K562 (cell line): Measurements from ENCODE around the gene GRIK3. TPM values are rescaled to one million over a fixed set of nuclear protein-coding genes. Genes with fewer than 3 reads are reported as not detected.

ENCODE experiments used
- ATAC-seq: fragments of 200-7000 bp; cut with Tn5 transposase; 3 replicates; pipeline ENCODE4 v1.9.1; 2020; ENCODE audit warnings: moderate library complexity
- BruUV-seq: library from RNA; stranded (reverse); fragments of 400-500 nt; replicated peaks from 2 replicates; lab custom pipeline; 2021; lab: Mats Ljungman, UMichigan
- CTCF ChIA-PET: fragments of 300-600 bp; formaldehyde crosslinking; extraction: SDS; loops from one replicate; lab custom pipeline; 2021; ENCODE audit warnings: low intra/inter-chr PET ratio; lab: Yijun Ruan, JAX
- POLR2A ChIA-PET: fragments of 300-600, 350-650 bp; sonication (Branson Sonifier 250); formaldehyde crosslinking; extraction: SDS; loops from one replicate; lab custom pipeline; 2021; ENCODE audit warnings: antibody characterized with exemption, inconsistent platforms; lab: Yijun Ruan, JAX
- DNase-seq, 4 experiments: peaks; one replicate each; pipeline versions ENCODE4 v3.0.0 to v3.0.0-alpha.2; 2011 to 2018; ENCODE audit warnings: low spot score in 3 of 4, mixed read lengths in 3 of 4; ENCODE audit errors: extremely low read depth in 1 of 4
- FAIRE-seq: peaks from 2 replicates; lab custom pipeline; 2011; peaks lifted over from hg19 to GRCh38; lab: Jason Lieb, UNC
- H2AFZ ChIP-seq: 2 replicates; pipeline ENCODE4 v1.6.0; 2011; ENCODE audit warnings: low read depth, low read length, control low read depth, inconsistent platforms
- H3K27ac ChIP-seq: fragments of 200-600 bp; 3 replicates; pipeline ENCODE4 v1.8.0; 2011; ENCODE audit warnings: low read depth, mild to moderate bottlenecking, control low read depth, inconsistent platforms, low read length, moderate library complexity, mixed read lengths; ENCODE audit errors: extremely low read depth
- H3K27me3 ChIP-seq, 2 experiments: fragments of 300-600 bp in 1 of 2; 2 replicates in 1 of 2; 3 replicates in 1 of 2; pipeline versions ENCODE4 v1.6.0 to v1.8.0; 2011; ENCODE audit warnings: inconsistent platforms in 2 of 2, low read length in 2 of 2, mild to moderate bottlenecking in 1 of 2, mixed read lengths in 1 of 2, moderate library complexity in 1 of 2; ENCODE audit not compliant: control insufficient read depth in 2 of 2, insufficient read depth in 2 of 2
- H3K36me3 ChIP-seq: fragments of 300-600 bp; 3 replicates; pipeline ENCODE4 v1.8.0; 2011; ENCODE audit warnings: mild to moderate bottlenecking, low read length, inconsistent platforms; ENCODE audit not compliant: control insufficient read depth, insufficient read depth
- H3K4me1 ChIP-seq, 2 experiments: fragments of 200-600 bp in 1 of 2; replicated peaks in 1 of 2; 2 replicates in 1 of 2; 3 replicates in 1 of 2; pipeline versions ENCODE4 v1.5.1 to v1.8.0; 2011; ENCODE audit warnings: inconsistent platforms in 2 of 2, low read length in 2 of 2, mild to moderate bottlenecking in 1 of 2, mixed read lengths in 1 of 2, moderate library complexity in 1 of 2; ENCODE audit not compliant: control insufficient read depth in 2 of 2, insufficient read depth in 2 of 2
- H3K4me2 ChIP-seq: 2 replicates; pipeline ENCODE4 v1.6.1; 2011; ENCODE audit warnings: low read length, control low read depth, inconsistent platforms, mixed read lengths; ENCODE audit not compliant: insufficient read depth
- H3K4me3 ChIP-seq: fragments of 200-600 bp; sonication (generic), shearing (Covaris generic); 2 replicates; pipeline ENCODE4 v1.5.1; 2016; ENCODE audit warnings: control low read depth, inconsistent platforms
- H3K79me2 ChIP-seq: fragments of 200-600 bp; 3 replicates; pipeline ENCODE4 v1.8.0; 2011; ENCODE audit warnings: low read length, inconsistent platforms; ENCODE audit not compliant: control insufficient read depth, insufficient read depth
- H3K9ac ChIP-seq, 2 experiments: 2 replicates each; pipeline versions ENCODE4 v1.6.0 to v1.6.1; 2011; ENCODE audit warnings: low read depth in 2 of 2, low read length in 2 of 2, control low read depth in 1 of 2, inconsistent platforms in 1 of 2, mild to moderate bottlenecking in 1 of 2, mixed read lengths in 1 of 2; ENCODE audit not compliant: insufficient read depth in 1 of 2
- H3K9me1 ChIP-seq: one replicate; pipeline ENCODE4 v1.6.0; 2011; ENCODE audit warnings: inconsistent platforms, mild to moderate bottlenecking, low read length, moderate library complexity; ENCODE audit not compliant: control insufficient read depth, insufficient read depth
- H3K9me3 ChIP-seq: replicated peaks from 2 replicates; pipeline ENCODE4 v1.5.1; 2011; ENCODE audit warnings: low read depth, low read length, inconsistent platforms; ENCODE audit not compliant: control insufficient read depth, insufficient read depth
- H4K20me1 ChIP-seq: replicated peaks from 2 replicates; pipeline ENCODE4 v1.6.1; 2011; ENCODE audit warnings: low read length, inconsistent platforms, mixed read lengths; ENCODE audit not compliant: control insufficient read depth, insufficient read depth
- BACH1 ChIP-seq: fragments of 200-800 bp; sonication (Bioruptor generic); IDR thresholded peaks from 2 replicates; pipeline ENCODE4 v1.6.1; 2016; ENCODE audit warnings: missing genetic modification characterization, missing compliant biosample characterization
- EHMT2 ChIP-seq: fragments of 450-650 bp; IDR thresholded peaks from 2 replicates; pipeline ENCODE4 v1.6.1; 2018; ENCODE audit warnings: antibody characterized with exemption
- EP400 ChIP-seq: fragments of 450-650 bp; IDR thresholded peaks from 2 replicates; pipeline ENCODE4 v1.6.1; 2017; ENCODE audit warnings: antibody characterized with exemption, mild to moderate bottlenecking, moderate library complexity
- NCOR1 ChIP-seq: fragments of 450-650 bp; IDR thresholded peaks from 2 replicates; pipeline ENCODE4 v1.6.1; 2016; ENCODE audit warnings: mild to moderate bottlenecking, moderate library complexity
- PCBP1 ChIP-seq: fragments of 200-400 bp; formaldehyde crosslinking; IDR thresholded peaks from 2 replicates; pipeline ENCODE4 v1.6.1; 2018; ENCODE audit warnings: mild to moderate bottlenecking, low read depth, low read length; ENCODE audit not compliant: poor library complexity, severe bottlenecking
- POLR2AphosphoS5 ChIP-seq: IDR thresholded peaks from 2 replicates; pipeline ENCODE4 v1.6.1; 2011; ENCODE audit warnings: mild to moderate bottlenecking, low read depth, low read length, moderate library complexity; ENCODE audit not compliant: control insufficient read depth, insufficient read depth
- RBM25 ChIP-seq: fragments of 200-400 bp; formaldehyde crosslinking; IDR thresholded peaks from 2 replicates; pipeline ENCODE4 v1.6.1; 2018; ENCODE audit warnings: low read length, low read depth, moderate library complexity; ENCODE audit not compliant: severe bottlenecking
- ZNF589 ChIP-seq: fragments of 200-800 bp; sonication (Bioruptor generic); IDR thresholded peaks from 2 replicates; pipeline ENCODE4 v1.6.1; 2016; ENCODE audit warnings: low read depth, missing genetic modification characterization, missing compliant biosample characterization
- ZNF695 ChIP-seq: fragments of 450-650 bp; formaldehyde crosslinking; IDR thresholded peaks from 2 replicates; pipeline ENCODE4 v1.4.0; 2020; ENCODE audit warnings: mild to moderate bottlenecking, moderate library complexity
- ZNF780A ChIP-seq: fragments of 250-450 bp; sonication (Bioruptor Pico); IDR thresholded peaks from 2 replicates; pipeline ENCODE4 v1.5.0; 2021; ENCODE audit warnings: mild to moderate bottlenecking
- WGBS: fragments of 100-300 bp; shearing (Covaris generic); methylation state at CpG from one replicate; pipeline ENCODE4 v1.1.6; 2016; ENCODE audit warnings: low coverage, mixed read lengths; ENCODE audit not compliant: insufficient coverage; ENCODE audit errors: missing lambda C conversion rate; 5-methylcytosine and 5-hydroxymethylcytosine counted together
- in situ Hi-C: fragments of 300-500 bp; cut with MboI; formaldehyde crosslinking; loops from 4 replicates; pipeline ENCODE4 v1.15.0; 2018; ENCODE audit warnings: inconsistent platforms, mixed read lengths
- intact Hi-C: fragments of 100-400 bp; cut with micrococcal nuclease; formaldehyde crosslinking; loops from 2 replicates; pipeline ENCODE4 v1.14.2; 2022
- polyA plus RNA-seq, 8 experiments: library from polyadenylated mRNA; depleted of rRNA in 4 of 8; stranded (reverse) in 5 of 8; unstranded in 3 of 8; fragments of >200 nt; fragmentation: Nextera tagmentation in 2 of 8; fragmentation: Illumina TruSeq in 1 of 8; extraction: Ambion mirVana in 2 of 8; extraction: Trizol in 1 of 8; gene quantifications; 2 replicates each; pipeline versions ENCODE4 v1.2.1 to v1.2.3, GENCODE V29; 2011 to 2014; ENCODE audit warnings: inconsistent platforms in 1 of 8, missing spikeins in 1 of 8
- total RNA-seq, 7 experiments: library from RNA; depleted of rRNA in 6 of 7; stranded (reverse); fragments of >200 nt in 6 of 7; fragmentation: Illumina TruSeq in 2 of 7; extraction: Trizol in 2 of 7; gene quantifications; 2 replicates each; pipeline versions ENCODE4 v1.2.1 to v1.2.3, GENCODE V29; 2011 to 2021; ENCODE audit warnings: low replicate concordance in 1 of 7
- TF ChIP-seq, protein P1 (sequence below): fragments of 150-350 bp; IDR thresholded peaks from 2 replicates; pipeline ENCODE4 v1.6.1; 2014; ENCODE audit warnings: low read depth, mild to moderate bottlenecking, low read length, borderline replicate concordance
- TF ChIP-seq, protein P2 (sequence below): fragments of 250-450 bp; sonication (Bioruptor Pico); IDR thresholded peaks from 2 replicates; pipeline ENCODE4 v1.8.0; 2022; ENCODE audit warnings: moderate library complexity, mild to moderate bottlenecking, inconsistent platforms

The GRIK3 gene
- total and polyA plus RNA-seq, 9 of the 15 experiments (the other 6 are each of a cell fraction or from before 2014, with no cell fraction given): not detected

DNA sequence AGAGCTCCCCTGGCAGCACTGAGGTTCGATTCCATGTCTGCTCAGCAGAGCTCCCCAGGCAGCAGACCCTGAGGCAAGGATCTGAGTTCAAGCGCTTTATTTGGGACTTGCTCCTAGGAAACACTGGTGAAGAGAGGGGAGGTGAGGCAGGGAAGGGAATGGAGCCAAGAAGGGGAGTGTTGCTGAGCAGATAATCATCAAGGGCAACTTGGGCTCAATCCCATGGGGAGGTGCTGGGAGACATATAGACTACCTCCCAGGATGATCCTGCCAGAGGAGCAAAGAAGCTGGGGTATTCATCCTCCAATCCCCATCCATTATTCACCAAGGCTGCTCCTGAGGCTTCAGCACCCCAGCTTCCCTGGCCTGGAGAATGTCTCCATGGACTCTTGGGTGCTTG is 47.0 kb downstream of the GRIK3 start:
- Histone ChIP-seq H3K9me3 (no peaks in the 10 kb centered on the region), H3K27me3 (peaks cover 0 to 46% of the 10 kb centered on the region in 2 experiments; a peak in 4 of 5 replicates), H3K4me2 (no peak overlapping the region), H3K9me1 (no peaks in the 10 kb centered on the region), H4K20me1 (peaks cover 27% of the 10 kb centered on the region), H3K79me2 (no peaks in the 10 kb centered on the region), H3K4me3 (no peak overlapping the region), H3K9ac (no peak overlapping the region), H3K27ac (no peak overlapping the region), H2AFZ (no peak overlapping the region), H3K36me3 (no peaks in the 10 kb centered on the region), H3K4me1 (no peaks in the 10 kb centered on the region)
- 0% methylated on average over 2 of the region's 2 CpGs for WGBS
- DNase-seq (no peak), FAIRE-seq (no peak), ATAC-seq (no peak)
- no TSS peak for BruUV-seq
- POLR2A ChIA-PET: interaction anchor here (1.3 kb wide), 1 partner anchor 9 kb away, joined by 3 read pairs; no protein-coding TSS in a partner anchor
- TF ChIP-seq, protein P1, sequence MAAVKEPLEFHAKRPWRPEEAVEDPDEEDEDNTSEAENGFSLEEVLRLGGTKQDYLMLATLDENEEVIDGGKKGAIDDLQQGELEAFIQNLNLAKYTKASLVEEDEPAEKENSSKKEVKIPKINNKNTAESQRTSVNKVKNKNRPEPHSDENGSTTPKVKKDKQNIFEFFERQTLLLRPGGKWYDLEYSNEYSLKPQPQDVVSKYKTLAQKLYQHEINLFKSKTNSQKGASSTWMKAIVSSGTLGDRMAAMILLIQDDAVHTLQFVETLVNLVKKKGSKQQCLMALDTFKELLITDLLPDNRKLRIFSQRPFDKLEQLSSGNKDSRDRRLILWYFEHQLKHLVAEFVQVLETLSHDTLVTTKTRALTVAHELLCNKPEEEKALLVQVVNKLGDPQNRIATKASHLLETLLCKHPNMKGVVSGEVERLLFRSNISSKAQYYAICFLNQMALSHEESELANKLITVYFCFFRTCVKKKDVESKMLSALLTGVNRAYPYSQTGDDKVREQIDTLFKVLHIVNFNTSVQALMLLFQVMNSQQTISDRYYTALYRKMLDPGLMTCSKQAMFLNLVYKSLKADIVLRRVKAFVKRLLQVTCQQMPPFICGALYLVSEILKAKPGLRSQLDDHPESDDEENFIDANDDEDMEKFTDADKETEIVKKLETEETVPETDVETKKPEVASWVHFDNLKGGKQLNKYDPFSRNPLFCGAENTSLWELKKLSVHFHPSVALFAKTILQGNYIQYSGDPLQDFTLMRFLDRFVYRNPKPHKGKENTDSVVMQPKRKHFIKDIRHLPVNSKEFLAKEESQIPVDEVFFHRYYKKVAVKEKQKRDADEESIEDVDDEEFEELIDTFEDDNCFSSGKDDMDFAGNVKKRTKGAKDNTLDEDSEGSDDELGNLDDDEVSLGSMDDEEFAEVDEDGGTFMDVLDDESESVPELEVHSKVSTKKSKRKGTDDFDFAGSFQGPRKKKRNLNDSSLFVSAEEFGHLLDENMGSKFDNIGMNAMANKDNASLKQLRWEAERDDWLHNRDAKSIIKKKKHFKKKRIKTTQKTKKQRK: no peak
- TF ChIP-seq NCOR1: no peak
- no peak for TF ChIP-seq EP400
- no peak for TF ChIP-seq ZNF780A (CRISPR knock-in tag)
- TF ChIP-seq EHMT2: no peak
- TF ChIP-seq ZNF695 (CRISPR knock-in tag): no peak
- TF ChIP-seq ZNF589 (CRISPR knock-in tag): no peak
- TF ChIP-seq, protein P2, sequence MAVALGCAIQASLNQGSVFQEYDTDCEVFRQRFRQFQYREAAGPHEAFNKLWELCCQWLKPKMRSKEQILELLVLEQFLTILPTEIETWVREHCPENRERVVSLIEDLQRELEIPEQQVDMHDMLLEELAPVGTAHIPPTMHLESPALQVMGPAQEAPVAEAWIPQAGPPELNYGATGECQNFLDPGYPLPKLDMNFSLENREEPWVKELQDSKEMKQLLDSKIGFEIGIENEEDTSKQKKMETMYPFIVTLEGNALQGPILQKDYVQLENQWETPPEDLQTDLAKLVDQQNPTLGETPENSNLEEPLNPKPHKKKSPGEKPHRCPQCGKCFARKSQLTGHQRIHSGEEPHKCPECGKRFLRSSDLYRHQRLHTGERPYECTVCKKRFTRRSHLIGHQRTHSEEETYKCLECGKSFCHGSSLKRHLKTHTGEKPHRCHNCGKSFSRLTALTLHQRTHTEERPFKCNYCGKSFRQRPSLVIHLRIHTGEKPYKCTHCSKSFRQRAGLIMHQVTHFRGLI: no peak
- no peak for TF ChIP-seq RBM25
- TF ChIP-seq PCBP1: no peak
- TF ChIP-seq BACH1 (tag): no peak
- no peak for TF ChIP-seq POLR2AphosphoS5
- in situ Hi-C loops (no loop called here), intact Hi-C loops (no loop called here)
- CTCF ChIA-PET: no interaction called here
